GM19328 (cell line): Measurements from ENCODE around the gene CNN1.

Experiments used
- ATAC-seq: cut with Tn5 transposase; IDR thresholded peaks from one replicate; pipeline ENCODE4 v1.9.1; 2021; ENCODE audit warnings: mild to moderate bottlenecking, moderate library complexity; ENCODE audit not compliant: unreplicated experiment

The CNN1 gene

GRCh38 chr19:11534538-11534937 is 4.1 kb upstream of the CNN1 start:
- no peak for ATAC-seq

- ATAC-seq = no peak
These were observed 3.7 kb upstream of the CNN1 start for GRCh38 chr19:11534948-11535347.

GRCh38 chr19:11535792-11536595 is 2.7 kb upstream of the CNN1 start:
- ATAC-seq = no peak

GRCh38 chr19:11539495-11540365 is 1.1 kb downstream of the CNN1 start:
- ATAC-seq = no peak

- ATAC-seq = no peak
These were observed 2.0 kb downstream of the CNN1 start for GRCh38 chr19:11540645-11541044.

- no peak for ATAC-seq
These were observed 2.6 kb downstream of the CNN1 start for GRCh38 chr19:11541238-11541637.

GRCh38 chr19:11547929-11548700 is 9.5 kb downstream of the CNN1 start:
- ATAC-seq = no peak

- ATAC-seq = no peak
These were observed 10.8 kb downstream of the CNN1 start for GRCh38 chr19:11549386-11549953.

GRCh38 chr19:11550265-11550664 is 11.6 kb downstream of the CNN1 start:
- no peak for ATAC-seq

GRCh38 chr19:11551603-11552235 is 13.1 kb downstream of the CNN1 start:
- no peak for ATAC-seq

GRCh38 chr19:11552666-11553372 is 14.2 kb downstream of the CNN1 start:
- ATAC-seq = no peak

- no peak for ATAC-seq
These were observed 15.5 kb downstream of the CNN1 start for GRCh38 chr19:11554160-11554559.

- ATAC-seq = no peak
These were observed 16.6 kb downstream of the CNN1 start for GRCh38 chr19:11555246-11555645.

- ATAC-seq = no peak
These were observed 18.2 kb downstream of the CNN1 start for GRCh38 chr19:11556634-11557420.

- ATAC-seq = peak; percentile 62
These were observed 20.5 kb downstream of the CNN1 start, which contains the start of gene ELOF1 for GRCh38 chr19:11558881-11559828. TSS of gene ELOF1 (minus strand) at chr19:11559230. CDS start at chr19:11554347, 4,883 bp downstream.

- ATAC-seq = no peak
These were observed 21.9 kb downstream of the CNN1 start for GRCh38 chr19:11560404-11561051.

GRCh38 chr19:11563532-11563931 is 24.9 kb downstream of the CNN1 start:
- ATAC-seq = no peak
